ENCODE results near the gene SPIB. TPM values are rescaled to one million over a fixed set of nuclear protein-coding genes. Genes with fewer than 3 reads are reported as not detected.
A peak's percentile ranks its signal among the peaks of the same experiment; 100 is the strongest.

The SPIB gene
- total RNA-seq (under 1 TPM; 0.06 to 0.40 TPM), polyA plus RNA-seq (ENCODE audit: insufficient read length in 2 of 2) (under 1 TPM; 0.35 to 0.47 TPM)
- long read RNA-seq, donor 1, result 0 reads
- long read RNA-seq, donor 2, result 0 reads
- long read RNA-seq, donor 3, result 0 reads
- long read RNA-seq, donor 4, result 0 reads

DNA sequence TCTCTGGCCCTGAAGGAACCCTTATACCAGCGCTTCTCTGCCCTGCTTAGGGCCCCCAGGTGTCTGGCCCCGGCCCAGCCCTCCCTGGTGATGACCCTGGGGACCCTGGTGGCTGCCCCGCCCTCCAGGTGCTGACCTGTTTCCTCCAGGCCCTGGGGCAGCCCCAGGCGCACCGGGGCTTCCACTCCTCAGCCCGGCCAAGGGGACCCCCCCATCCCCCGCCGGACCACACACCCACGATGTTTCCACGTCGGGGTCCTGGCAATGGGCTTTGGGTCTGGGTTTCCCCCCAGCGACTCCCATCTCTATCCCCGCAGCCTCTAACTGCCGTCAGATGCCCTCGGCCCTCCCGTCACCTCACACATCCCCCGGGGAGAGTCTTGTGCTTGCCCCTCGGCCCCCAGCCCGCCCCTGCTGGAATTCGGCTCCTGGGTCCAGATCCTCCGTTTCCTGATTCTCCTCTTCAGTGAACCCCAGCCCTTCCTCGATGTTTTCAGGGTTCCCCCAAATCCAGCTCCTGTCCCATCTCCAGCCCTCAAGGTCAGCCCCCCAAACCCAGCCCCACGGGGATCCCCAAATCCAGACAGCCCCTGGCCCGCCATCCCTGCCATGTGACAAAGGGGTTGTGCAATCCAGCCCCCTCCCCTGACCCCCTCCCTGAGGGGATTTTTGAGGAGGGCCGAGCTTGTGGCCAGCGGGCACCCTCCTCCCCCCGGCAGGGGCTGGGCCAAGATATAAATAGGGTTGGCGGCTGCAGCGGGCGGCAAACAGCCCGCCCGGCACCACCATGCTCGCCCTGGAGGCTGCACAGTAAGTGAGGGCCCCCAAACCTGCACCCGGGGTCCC lies at the start of gene SPIB:
SPIB (plus strand) TSS at position 763 of the 846 bp plus-strand sequence; CDS start at position 788, 25 bp downstream.
- Histone ChIP-seq H3K36me3 (ENCODE audit: control insufficient read depth, insufficient read depth, low read length) (peaks cover 39% of the 10 kb centered on the region), H3K27ac (ENCODE audit: low read depth, low read length) (no peak within 1 kb of the TSS), H3K4me3 (ENCODE audit: low read depth, low read length) (no peak within 1 kb of the TSS), H3K9me3 (ENCODE audit: control insufficient read depth, insufficient read depth, low read length) (no peaks in the 10 kb centered on the region), H3K27me3 (ENCODE audit: control insufficient read depth, insufficient read depth, low read length) (peaks cover 35% of the 10 kb centered on the region), H3K4me1 (ENCODE audit: control insufficient read depth, insufficient read depth, low read length) (peaks cover 16% of the 10 kb centered on the region)
- no peak for DNase-seq (ENCODE audit: low read depth in 4 of 6, low spot score in 6 of 6)
- 21% methylated on average over 28 of the region's 34 CpGs for WGBS (ENCODE audit: insufficient coverage)

DNA sequence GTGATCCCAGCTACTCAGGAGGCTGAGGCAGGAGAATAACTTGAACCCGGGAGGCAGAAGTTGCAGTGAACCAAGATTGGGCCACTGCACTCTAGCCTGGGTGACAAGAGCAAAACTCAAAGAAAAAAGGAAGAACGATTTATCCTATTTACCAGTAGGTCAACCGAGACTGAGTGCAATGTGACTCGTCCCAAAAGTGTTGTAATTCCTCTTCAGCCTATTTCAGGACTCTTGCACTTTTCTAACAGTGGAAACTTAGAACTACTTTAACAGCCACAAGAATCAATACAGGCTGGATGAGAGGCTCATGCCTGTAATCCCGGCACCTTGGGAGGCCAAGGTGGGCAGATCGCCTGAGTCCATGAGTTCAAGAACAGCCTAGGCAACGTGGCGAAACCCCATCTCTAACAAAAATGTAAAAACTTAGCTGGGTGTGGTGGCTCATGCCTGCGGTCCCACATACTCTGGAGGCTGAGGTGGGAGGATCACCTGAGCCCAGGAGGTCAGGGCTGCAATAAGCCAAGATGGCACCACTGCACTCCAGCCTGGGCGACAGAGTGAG lies 46.7 kb upstream of the SPIB start:
- Histone ChIP-seq H3K9me3 (ENCODE audit: control insufficient read depth, insufficient read depth, low read length) (no peaks in the 10 kb centered on the region), H3K27ac (ENCODE audit: low read depth, low read length) (no peak overlapping the region), H3K4me3 (ENCODE audit: low read depth, low read length) (no peak overlapping the region), H3K4me1 (ENCODE audit: control insufficient read depth, insufficient read depth, low read length) (peaks cover 22% of the 10 kb centered on the region), H3K36me3 (ENCODE audit: control insufficient read depth, insufficient read depth, low read length) (no peaks in the 10 kb centered on the region), H3K27me3 (ENCODE audit: control insufficient read depth, insufficient read depth, low read length) (no peaks in the 10 kb centered on the region)
- no peak for DNase-seq (ENCODE audit: low read depth in 4 of 6, low spot score in 6 of 6)
- 91% methylated on average over 4 of the region's 10 CpGs for WGBS (ENCODE audit: insufficient coverage)

DNA sequence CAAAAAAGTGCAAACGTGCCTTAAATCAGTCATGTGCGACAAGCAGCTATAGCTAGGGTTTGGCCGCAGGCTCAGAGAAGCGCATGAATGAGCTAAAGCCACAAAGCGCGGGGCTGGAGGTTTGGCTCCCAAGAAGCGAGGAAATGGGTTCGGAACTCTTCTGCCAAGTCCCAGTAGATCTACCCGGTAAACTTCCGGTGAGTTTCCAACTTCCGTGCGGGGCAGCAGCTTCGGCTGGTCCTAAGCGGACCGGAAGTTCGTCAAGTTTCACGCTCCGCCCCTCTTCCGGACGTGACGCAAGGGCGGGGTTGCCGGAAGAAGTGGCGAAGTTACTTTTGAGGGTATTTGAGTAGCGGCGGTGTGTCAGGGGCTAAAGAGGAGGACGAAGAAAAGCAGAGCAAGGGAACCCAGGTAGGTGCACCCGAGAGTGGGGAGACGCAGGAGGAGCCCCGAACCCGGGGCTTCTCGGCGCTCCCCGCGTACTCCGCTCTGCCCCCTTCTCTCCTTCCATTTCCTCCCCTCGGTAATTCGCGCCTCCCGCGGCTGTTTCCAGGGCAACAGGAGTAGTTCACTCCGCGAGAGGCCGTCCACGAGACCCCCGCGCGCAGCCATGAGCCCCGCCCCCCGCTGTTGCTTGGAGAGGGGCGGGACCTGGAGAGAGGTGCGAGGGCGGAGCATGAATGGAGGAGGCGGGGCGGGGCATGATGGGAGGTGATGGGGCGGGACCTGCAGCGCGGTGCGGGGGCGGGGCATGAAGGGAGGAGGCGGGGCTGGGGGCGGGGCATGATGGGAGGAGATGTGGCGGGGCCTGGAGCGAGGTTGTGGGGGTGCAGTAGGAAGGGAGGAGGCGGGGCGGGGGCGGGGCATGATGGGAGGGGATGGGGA lies 42.3 kb upstream of the SPIB start, which contains the start of gene NR1H2:
NR1H2 (plus strand) TSS at position 292 of the 885 bp plus-strand sequence. CDS start 1,149 bp downstream, outside the sequence.
- Histone ChIP-seq H3K4me3 (ENCODE audit: low read depth, low read length) (peak within 1 kb of the TSS; percentile 68), H3K27ac (ENCODE audit: low read depth, low read length) (peak within 1 kb of the TSS; percentile 96), H3K27me3 (ENCODE audit: control insufficient read depth, insufficient read depth, low read length) (no peaks in the 10 kb centered on the region), H3K9me3 (ENCODE audit: control insufficient read depth, insufficient read depth, low read length) (no peaks in the 10 kb centered on the region), H3K4me1 (ENCODE audit: control insufficient read depth, insufficient read depth, low read length) (peaks cover 25% of the 10 kb centered on the region), H3K36me3 (ENCODE audit: control insufficient read depth, insufficient read depth, low read length) (peaks cover 42% of the 10 kb centered on the region)
- WGBS (ENCODE audit: insufficient coverage), result under 1% methylated on average over 55 of the region's 67 CpGs
- DNase-seq (ENCODE audit: low read depth in 4 of 6, low spot score in 6 of 6), result peak; percentile 93 to 99 (median 96)

DNA sequence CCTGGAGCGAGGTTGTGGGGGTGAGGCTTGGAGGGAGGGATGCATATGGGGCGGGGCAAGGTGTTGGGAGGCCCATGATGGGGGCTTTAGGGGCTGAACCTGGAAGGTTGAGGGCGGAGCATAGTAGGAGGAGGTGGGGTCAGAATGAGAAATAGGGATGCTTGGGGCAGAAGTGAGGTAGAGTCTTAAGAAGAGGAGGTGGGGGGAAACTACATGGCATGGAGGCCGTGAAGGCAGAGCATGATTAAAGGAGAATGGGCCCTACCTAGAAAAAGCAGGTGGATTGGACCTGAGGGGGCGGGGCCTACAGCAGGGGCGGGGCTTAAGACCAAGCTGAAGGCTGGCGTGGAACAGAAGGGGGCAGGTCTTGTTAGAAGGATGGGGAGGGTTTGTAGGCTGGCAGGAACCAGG lies 41.7 kb upstream of the SPIB start:
- DNase-seq (ENCODE audit: low read depth in 4 of 6, low spot score in 6 of 6), result no peak
- 32% methylated on average over 7 of the region's 7 CpGs for WGBS (ENCODE audit: insufficient coverage)
- H3K36me3 ChIP-seq (ENCODE audit: control insufficient read depth, insufficient read depth, low read length), result peaks cover 48% of the 10 kb centered on the region
- no peaks in the 10 kb centered on the region for H3K27me3 ChIP-seq (ENCODE audit: control insufficient read depth, insufficient read depth, low read length)
- H3K27ac ChIP-seq (ENCODE audit: low read depth, low read length), result no peak overlapping the region
- no peaks in the 10 kb centered on the region for H3K9me3 ChIP-seq (ENCODE audit: control insufficient read depth, insufficient read depth, low read length)
- H3K4me3 ChIP-seq (ENCODE audit: low read depth, low read length), result no peak overlapping the region
- peaks cover 29% of the 10 kb centered on the region for H3K4me1 ChIP-seq (ENCODE audit: control insufficient read depth, insufficient read depth, low read length)

DNA sequence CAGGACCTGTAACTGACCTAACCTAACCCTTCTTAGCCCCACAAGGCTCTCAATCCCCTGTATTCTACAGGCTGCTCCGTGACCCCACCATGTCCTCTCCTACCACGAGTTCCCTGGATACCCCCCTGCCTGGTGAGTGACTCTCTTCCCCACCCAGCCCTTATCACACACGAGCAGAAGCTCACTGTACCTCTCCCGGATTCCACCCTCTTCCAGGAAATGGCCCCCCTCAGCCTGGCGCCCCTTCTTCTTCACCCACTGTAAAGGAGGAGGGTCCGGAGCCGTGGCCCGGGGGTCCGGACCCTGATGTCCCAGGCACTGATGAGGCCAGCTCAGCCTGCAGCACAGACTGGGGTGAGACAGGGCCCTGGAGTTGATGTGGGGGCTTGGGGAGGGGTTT lies 41.2 kb upstream of the SPIB start:
- Histone ChIP-seq H3K9me3 (ENCODE audit: control insufficient read depth, insufficient read depth, low read length) (no peaks in the 10 kb centered on the region), H3K4me1 (ENCODE audit: control insufficient read depth, insufficient read depth, low read length) (peaks cover 29% of the 10 kb centered on the region), H3K27me3 (ENCODE audit: control insufficient read depth, insufficient read depth, low read length) (no peaks in the 10 kb centered on the region), H3K4me3 (ENCODE audit: low read depth, low read length) (no peak overlapping the region), H3K36me3 (ENCODE audit: control insufficient read depth, insufficient read depth, low read length) (peaks cover 53% of the 10 kb centered on the region), H3K27ac (ENCODE audit: low read depth, low read length) (no peak overlapping the region)
- WGBS (ENCODE audit: insufficient coverage), result 80% methylated on average over 4 of the region's 9 CpGs
- DNase-seq (ENCODE audit: low read depth in 4 of 6, low spot score in 6 of 6), result no peak

DNA sequence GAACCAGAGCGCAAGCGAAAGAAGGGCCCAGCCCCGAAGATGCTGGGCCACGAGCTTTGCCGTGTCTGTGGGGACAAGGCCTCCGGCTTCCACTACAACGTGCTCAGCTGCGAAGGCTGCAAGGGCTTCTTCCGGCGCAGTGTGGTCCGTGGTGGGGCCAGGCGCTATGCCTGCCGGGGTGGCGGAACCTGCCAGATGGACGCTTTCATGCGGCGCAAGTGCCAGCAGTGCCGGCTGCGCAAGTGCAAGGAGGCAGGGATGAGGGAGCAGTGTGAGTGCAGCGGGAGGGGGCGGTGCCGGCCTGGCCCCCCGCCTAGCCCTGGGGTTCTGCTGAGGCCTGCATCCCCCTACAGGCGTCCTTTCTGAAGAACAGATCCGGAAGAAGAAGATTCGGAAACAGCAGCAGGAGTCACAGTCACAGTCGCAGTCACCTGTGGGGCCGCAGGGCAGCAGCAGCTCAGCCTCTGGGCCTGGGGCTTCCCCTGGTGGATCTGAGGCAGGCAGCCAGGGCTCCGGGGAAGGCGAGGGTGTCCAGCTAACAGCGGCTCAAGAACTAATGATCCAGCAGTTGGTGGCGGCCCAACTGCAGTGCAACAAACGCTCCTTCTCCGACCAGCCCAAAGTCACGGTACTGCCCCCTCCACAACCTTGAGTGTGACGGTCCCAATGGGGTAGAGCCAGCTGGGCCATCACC lies 40.4 kb upstream of the SPIB start:
- Histone ChIP-seq H3K27ac (ENCODE audit: low read depth, low read length) (no peak overlapping the region), H3K4me3 (ENCODE audit: low read depth, low read length) (no peak overlapping the region), H3K4me1 (ENCODE audit: control insufficient read depth, insufficient read depth, low read length) (peaks cover 29% of the 10 kb centered on the region), H3K9me3 (ENCODE audit: control insufficient read depth, insufficient read depth, low read length) (no peaks in the 10 kb centered on the region), H3K27me3 (ENCODE audit: control insufficient read depth, insufficient read depth, low read length) (no peaks in the 10 kb centered on the region), H3K36me3 (ENCODE audit: control insufficient read depth, insufficient read depth, low read length) (peaks cover 58% of the 10 kb centered on the region)
- WGBS (ENCODE audit: insufficient coverage), result 96% methylated on average over 34 of the region's 36 CpGs
- DNase-seq (ENCODE audit: low read depth in 4 of 6, low spot score in 6 of 6), result no peak

DNA sequence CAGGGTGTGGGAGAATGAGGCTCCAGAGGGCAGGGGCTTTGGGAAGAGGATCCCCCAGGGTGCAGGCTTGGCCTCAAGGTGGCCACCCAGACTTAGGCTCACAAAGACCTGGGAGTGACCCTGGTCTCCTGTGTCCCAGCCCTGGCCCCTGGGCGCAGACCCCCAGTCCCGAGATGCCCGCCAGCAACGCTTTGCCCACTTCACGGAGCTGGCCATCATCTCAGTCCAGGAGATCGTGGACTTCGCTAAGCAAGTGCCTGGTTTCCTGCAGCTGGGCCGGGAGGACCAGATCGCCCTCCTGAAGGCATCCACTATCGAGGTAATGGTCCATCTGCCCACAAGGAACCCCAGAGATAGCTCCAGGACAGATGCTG lies 39.9 kb upstream of the SPIB start:
- Histone ChIP-seq H3K4me1 (ENCODE audit: control insufficient read depth, insufficient read depth, low read length) (peaks cover 33% of the 10 kb centered on the region), H3K36me3 (ENCODE audit: control insufficient read depth, insufficient read depth, low read length) (peaks cover 58% of the 10 kb centered on the region), H3K27ac (ENCODE audit: low read depth, low read length) (no peak overlapping the region), H3K27me3 (ENCODE audit: control insufficient read depth, insufficient read depth, low read length) (no peaks in the 10 kb centered on the region), H3K9me3 (ENCODE audit: control insufficient read depth, insufficient read depth, low read length) (no peaks in the 10 kb centered on the region), H3K4me3 (ENCODE audit: low read depth, low read length) (no peak overlapping the region)
- DNase-seq (ENCODE audit: low read depth in 4 of 6, low spot score in 6 of 6), result no peak
- 94% methylated on average over 10 of the region's 10 CpGs for WGBS (ENCODE audit: insufficient coverage)

DNA sequence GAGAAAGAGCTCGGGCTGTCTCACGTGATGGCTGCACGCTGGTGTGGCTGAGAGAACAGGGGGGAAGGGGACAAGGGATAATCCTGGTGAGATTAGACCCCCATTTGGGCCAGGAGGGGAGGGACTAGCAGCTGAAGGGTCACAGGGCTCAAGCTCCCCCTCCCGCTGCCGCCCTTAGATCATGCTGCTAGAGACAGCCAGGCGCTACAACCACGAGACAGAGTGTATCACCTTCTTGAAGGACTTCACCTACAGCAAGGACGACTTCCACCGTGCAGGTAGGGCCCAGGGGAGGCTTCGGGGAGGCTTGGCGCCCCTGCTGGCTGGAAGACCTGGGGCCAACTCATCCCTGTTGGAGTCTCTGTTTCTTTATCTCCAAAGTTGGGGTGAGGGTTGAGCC lies 39.1 kb upstream of the SPIB start:
- peaks cover 58% of the 10 kb centered on the region for H3K36me3 ChIP-seq (ENCODE audit: control insufficient read depth, insufficient read depth, low read length)
- WGBS (ENCODE audit: insufficient coverage), result 95% methylated on average over 9 of the region's 11 CpGs

DNA sequence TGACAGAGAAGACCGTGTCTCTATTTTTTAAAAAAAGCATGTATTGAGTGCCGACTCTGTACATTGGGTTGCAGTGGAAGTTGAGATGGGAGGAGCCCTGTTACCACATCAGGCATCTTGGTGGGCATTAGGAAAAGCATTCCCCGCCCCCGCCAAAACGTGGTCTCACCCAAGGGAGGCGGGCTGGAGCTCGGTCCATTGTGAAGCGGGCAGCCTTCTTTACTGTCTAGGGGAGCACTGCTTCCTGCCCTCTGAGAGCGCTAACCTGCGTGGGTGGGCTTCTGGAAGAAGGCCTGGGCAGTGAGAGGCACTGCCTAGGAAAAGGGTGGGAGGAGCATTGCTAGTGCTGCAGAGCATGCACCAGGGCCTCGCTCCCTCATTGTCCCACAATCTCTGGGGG lies 38.6 kb upstream of the SPIB start:
- Histone ChIP-seq H3K4me3 (ENCODE audit: low read depth, low read length) (no peak overlapping the region), H3K4me1 (ENCODE audit: control insufficient read depth, insufficient read depth, low read length) (peaks cover 44% of the 10 kb centered on the region), H3K9me3 (ENCODE audit: control insufficient read depth, insufficient read depth, low read length) (no peaks in the 10 kb centered on the region), H3K27me3 (ENCODE audit: control insufficient read depth, insufficient read depth, low read length) (no peaks in the 10 kb centered on the region), H3K27ac (ENCODE audit: low read depth, low read length) (peak overlapping the region; percentile 50), H3K36me3 (ENCODE audit: control insufficient read depth, insufficient read depth, low read length) (peaks cover 58% of the 10 kb centered on the region)
- 92% methylated on average over 11 of the region's 11 CpGs for WGBS (ENCODE audit: insufficient coverage)
- DNase-seq (ENCODE audit: low read depth in 4 of 6, low spot score in 6 of 6), result no peak

More for the DNA sequence above, 39.1 kb upstream of the SPIB start:
- Histone ChIP-seq H3K4me1 (ENCODE audit: control insufficient read depth, insufficient read depth, low read length) (peaks cover 39% of the 10 kb centered on the region), H3K27me3 (ENCODE audit: control insufficient read depth, insufficient read depth, low read length) (no peaks in the 10 kb centered on the region), H3K27ac (ENCODE audit: low read depth, low read length) (peak overlapping the region; percentile 50), H3K9me3 (ENCODE audit: control insufficient read depth, insufficient read depth, low read length) (no peaks in the 10 kb centered on the region), H3K4me3 (ENCODE audit: low read depth, low read length) (no peak overlapping the region)
- DNase-seq (ENCODE audit: low read depth in 4 of 6, low spot score in 6 of 6), result no peak

Measured in spinal cord (tissue), 10 donors.